ENCODE data around the gene RNF126. TPM values are rescaled to one million over a fixed set of nuclear protein-coding genes. Genes with fewer than 3 reads are reported as not detected.
"Not testable (repeated sequence)": the region's sequence is repeated elsewhere in the genome, so short reads cannot be mapped to it uniquely, and the experiment has no call there.

The RNF126 gene
- total RNA-seq, 1 experiment from 2014 or later = 44.8 TPM

DNA sequence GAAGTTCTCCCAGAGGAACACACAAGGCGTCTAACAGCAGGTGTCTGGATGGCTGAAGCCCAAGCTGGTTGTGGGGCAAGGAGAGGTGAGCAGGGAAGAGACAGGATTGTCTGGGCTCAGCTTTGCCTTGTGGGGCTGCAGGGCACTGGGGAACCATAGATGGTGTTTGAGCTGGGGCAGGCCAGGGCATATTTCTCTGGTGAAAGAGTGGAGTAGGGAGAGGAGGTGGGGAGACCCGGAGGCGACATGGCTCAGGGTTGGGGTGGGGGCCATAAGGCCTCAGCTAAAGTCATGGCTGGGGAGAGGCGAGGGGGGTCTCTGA lies 40.3 kb upstream of the RNF126 start:
- Mint-ChIP-seq H3K4me3 (ENCODE audit: low read depth, unreplicated experiment) (no peak overlapping the region), H3K9me3 (ENCODE audit: low read depth, unreplicated experiment) (no peaks in the 10 kb centered on the region), H3K27ac (ENCODE audit: unreplicated experiment) (no peak overlapping the region), H3K36me3 (ENCODE audit: insufficient read depth, unreplicated experiment) (peaks cover 5% of the 10 kb centered on the region), H3K4me1 (ENCODE audit: low read depth, unreplicated experiment) (no peaks in the 10 kb centered on the region), H3K27me3 (ENCODE audit: unreplicated experiment) (peaks cover 31% of the 10 kb centered on the region)
- TF ChIP-seq, protein P1, sequence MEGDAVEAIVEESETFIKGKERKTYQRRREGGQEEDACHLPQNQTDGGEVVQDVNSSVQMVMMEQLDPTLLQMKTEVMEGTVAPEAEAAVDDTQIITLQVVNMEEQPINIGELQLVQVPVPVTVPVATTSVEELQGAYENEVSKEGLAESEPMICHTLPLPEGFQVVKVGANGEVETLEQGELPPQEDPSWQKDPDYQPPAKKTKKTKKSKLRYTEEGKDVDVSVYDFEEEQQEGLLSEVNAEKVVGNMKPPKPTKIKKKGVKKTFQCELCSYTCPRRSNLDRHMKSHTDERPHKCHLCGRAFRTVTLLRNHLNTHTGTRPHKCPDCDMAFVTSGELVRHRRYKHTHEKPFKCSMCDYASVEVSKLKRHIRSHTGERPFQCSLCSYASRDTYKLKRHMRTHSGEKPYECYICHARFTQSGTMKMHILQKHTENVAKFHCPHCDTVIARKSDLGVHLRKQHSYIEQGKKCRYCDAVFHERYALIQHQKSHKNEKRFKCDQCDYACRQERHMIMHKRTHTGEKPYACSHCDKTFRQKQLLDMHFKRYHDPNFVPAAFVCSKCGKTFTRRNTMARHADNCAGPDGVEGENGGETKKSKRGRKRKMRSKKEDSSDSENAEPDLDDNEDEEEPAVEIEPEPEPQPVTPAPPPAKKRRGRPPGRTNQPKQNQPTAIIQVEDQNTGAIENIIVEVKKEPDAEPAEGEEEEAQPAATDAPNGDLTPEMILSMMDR (IDR thresholded peaks at IDR 0.05; ENCODE audit: unreplicated experiment) = no peak
- BruUV-seq (replicated peaks) = no TSS peak
- intact Hi-C loops (cut with micrococcal nuclease; ENCODE audit: unreplicated experiment) = no loop called here
- CTCF ChIA-PET = no interaction called here
- DNase-seq = no peak

GRCh38 chr19:702847-703246 lies 39.8 kb upstream of the RNF126 start:
- H3K9me3 Mint-ChIP-seq (ENCODE audit: low read depth, unreplicated experiment); intact Hi-C loops (cut with micrococcal nuclease; ENCODE audit: unreplicated experiment); BruUV-seq (replicated peaks); H3K36me3 Mint-ChIP-seq (ENCODE audit: insufficient read depth, unreplicated experiment); H3K27ac Mint-ChIP-seq (ENCODE audit: unreplicated experiment); CTCF ChIA-PET; H3K4me1 Mint-ChIP-seq (ENCODE audit: low read depth, unreplicated experiment); H3K4me3 Mint-ChIP-seq (ENCODE audit: low read depth, unreplicated experiment); DNase-seq: not testable (repeated sequence)
- peaks cover 26% of the 10 kb centered on the region for H3K27me3 Mint-ChIP-seq (ENCODE audit: unreplicated experiment)

DNA sequence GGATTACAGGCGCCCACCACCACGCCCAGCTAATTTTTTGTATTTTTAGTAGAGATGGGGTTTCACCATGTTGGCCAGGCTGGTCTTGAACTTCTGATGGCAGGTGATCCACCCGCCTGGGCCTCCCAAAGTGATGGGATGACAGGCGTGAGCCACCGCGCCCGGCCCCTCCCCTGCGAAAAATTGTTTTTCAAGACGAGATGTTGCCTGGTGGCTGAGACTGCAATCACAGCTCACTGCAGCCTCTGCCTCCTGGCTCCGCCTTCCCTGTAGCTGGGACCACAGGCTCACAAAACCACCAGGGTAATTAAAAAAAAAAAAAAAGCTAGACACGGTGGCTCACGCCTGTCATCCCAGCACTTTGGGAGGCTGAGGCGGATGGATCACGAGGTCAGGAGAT lies 36.9 kb upstream of the RNF126 start:
- H3K4me3 Mint-ChIP-seq (ENCODE audit: low read depth, unreplicated experiment); intact Hi-C loops (cut with micrococcal nuclease; ENCODE audit: unreplicated experiment); BruUV-seq (replicated peaks); H3K4me1 Mint-ChIP-seq (ENCODE audit: low read depth, unreplicated experiment); DNase-seq; CTCF ChIA-PET; H3K36me3 Mint-ChIP-seq (ENCODE audit: insufficient read depth, unreplicated experiment); H3K27ac Mint-ChIP-seq (ENCODE audit: unreplicated experiment); H3K9me3 Mint-ChIP-seq (ENCODE audit: low read depth, unreplicated experiment): not testable (repeated sequence)
- H3K27me3 Mint-ChIP-seq (ENCODE audit: unreplicated experiment) = peaks cover 20% of the 10 kb centered on the region

GRCh38 chr19:698529-698928 lies 35.5 kb upstream of the RNF126 start:
- CTCF ChIA-PET; H3K4me1 Mint-ChIP-seq (ENCODE audit: low read depth, unreplicated experiment); DNase-seq; intact Hi-C loops (cut with micrococcal nuclease; ENCODE audit: unreplicated experiment); H3K36me3 Mint-ChIP-seq (ENCODE audit: insufficient read depth, unreplicated experiment); H3K9me3 Mint-ChIP-seq (ENCODE audit: low read depth, unreplicated experiment); H3K4me3 Mint-ChIP-seq (ENCODE audit: low read depth, unreplicated experiment); H3K27ac Mint-ChIP-seq (ENCODE audit: unreplicated experiment); BruUV-seq (replicated peaks): not testable (repeated sequence)
- peaks cover 16% of the 10 kb centered on the region for H3K27me3 Mint-ChIP-seq (ENCODE audit: unreplicated experiment)

DNA sequence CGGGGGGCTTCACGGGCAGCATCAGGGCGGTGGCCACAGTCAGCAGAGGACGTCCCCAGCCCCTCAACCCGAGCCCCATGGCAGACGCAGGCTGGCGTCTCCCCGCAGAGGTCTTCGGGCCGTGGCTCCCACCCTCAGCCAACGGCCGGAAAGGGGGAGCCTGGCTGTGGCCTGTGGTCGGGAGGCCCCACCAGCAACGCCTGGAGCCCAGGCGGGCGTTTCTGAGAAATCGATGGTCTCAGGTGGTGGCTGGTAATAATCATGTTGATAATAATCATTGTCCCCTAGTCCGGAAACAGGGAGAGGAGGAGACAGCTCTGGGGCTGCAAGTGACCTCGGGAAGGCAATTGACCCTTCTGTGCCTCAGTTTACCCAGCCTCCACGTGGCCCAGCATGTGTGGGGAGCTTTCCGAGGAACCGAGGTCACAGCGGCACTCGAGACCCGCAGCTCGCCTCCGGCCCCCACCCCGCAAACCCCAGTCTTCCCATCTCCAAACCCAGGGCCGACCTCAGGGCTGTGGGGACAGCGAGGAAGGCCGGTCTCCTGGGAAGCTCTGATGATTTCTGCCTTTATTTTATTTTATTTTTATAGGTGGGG lies 32.4 kb upstream of the RNF126 start, which contains the start of gene PRSS57:
Gene PRSS57, minus strand, starts transcription at position 101 of the 598 bp plus-strand sequence. Its CDS starts 22 bp downstream, at position 79.
- no peaks in the 10 kb centered on the region for H3K36me3 Mint-ChIP-seq (ENCODE audit: insufficient read depth, unreplicated experiment)
- no peaks in the 10 kb centered on the region for H3K9me3 Mint-ChIP-seq (ENCODE audit: low read depth, unreplicated experiment)
- intact Hi-C loops (cut with micrococcal nuclease; ENCODE audit: unreplicated experiment) = no loop called here
- H3K27me3 Mint-ChIP-seq (ENCODE audit: unreplicated experiment) = no peaks in the 10 kb centered on the region
- CTCF ChIA-PET = no interaction called here
- no TSS peak for BruUV-seq (replicated peaks)
- H3K27ac Mint-ChIP-seq (ENCODE audit: unreplicated experiment) = no peak within 1 kb of the TSS
- no peak for DNase-seq
- no peak within 1 kb of the TSS for H3K4me3 Mint-ChIP-seq (ENCODE audit: low read depth, unreplicated experiment)
- no peaks in the 10 kb centered on the region for H3K4me1 Mint-ChIP-seq (ENCODE audit: low read depth, unreplicated experiment)
- TF ChIP-seq, protein P1 (IDR thresholded peaks at IDR 0.05; ENCODE audit: unreplicated experiment) = no peak
